Body of pancreas (tissue), 4 donors: Measurements from ENCODE around the gene BANP. TPM values are rescaled to one million over a fixed set of nuclear protein-coding genes. Genes with fewer than 3 reads are reported as not detected.

Experiments
- ATAC-seq: fragments of 150-250 bp; one replicate; pipeline ENCODE4 v1.9.1; 2016
- DNase-seq, 4 donors: peaks; one replicate each; pipeline ENCODE4 v3.0.0-alpha.2; 2019
- H3K27ac ChIP-seq, 4 donors: fragments of 200-600 bp; sonication (generic); 1 replicate in 3 of 4; 2 replicates in 1 of 4; pipeline versions ENCODE4 v1.5.1 to v1.6.1; 2016 to 2019; ENCODE audit warnings: mild to moderate bottlenecking in 1 of 4, mixed read lengths in 1 of 4, moderate library complexity in 1 of 4
- H3K27me3 ChIP-seq, 2 donors: fragments of 200-600 bp; sonication (generic); one replicate each; pipeline ENCODE4 v1.6.0; 2016; ENCODE audit warnings: mild to moderate bottlenecking in 1 of 2
- H3K36me3 ChIP-seq, 2 donors: fragments of 200-600 bp; sonication (generic); replicated peaks in 1 of 2; 2 replicates each; pipeline ENCODE4 v1.5.1; 2016; ENCODE audit warnings: low read depth in 2 of 2; ENCODE audit not compliant: insufficient read depth in 1 of 2
- H3K4me1 ChIP-seq: fragments of 200-600 bp; sonication (generic); one replicate; pipeline ENCODE4 v1.6.0; 2016
- H3K4me3 ChIP-seq, 2 donors: fragments of 200-600 bp; sonication (generic); 1 replicate in 1 of 2; 2 replicates in 1 of 2; pipeline ENCODE4 v1.5.1; 2016 to 2019
- H3K9me3 ChIP-seq, 3 donors: fragments of 200-600 bp; sonication (generic); 1 replicate in 2 of 3; 2 replicates in 1 of 3; pipeline ENCODE4 v1.5.1; 2016
- POLR2A ChIP-seq, 3 donors: fragments of 450-650 bp; IDR thresholded peaks; one replicate each; pipeline ENCODE4 v1.6.1; 2016; ENCODE audit warnings: antibody characterized with exemption in 3 of 3, mild to moderate bottlenecking in 2 of 3
- WGBS, 2 donors: methylation state at CpG; one replicate each; pipeline ENCODE4 v1.1.5; 2017; 5-methylcytosine and 5-hydroxymethylcytosine counted together
- intact Hi-C: fragments of 100-400 bp; cut with DNase I; formaldehyde crosslinking; loops from one replicate; pipeline ENCODE4 v1.15.1; 2023
- total RNA-seq, 2 donors: library from RNA; depleted of rRNA; stranded (reverse); fragments of >200 nt; gene quantifications; one replicate each; pipeline ENCODE4 v1.1.0, GENCODE V29; 2016
- TF ChIP-seq, protein P1 (sequence below), 7 experiments: fragments of 450-650 bp in 4 of 7; fragments of 200-600 bp in 3 of 7; sonication (generic) in 3 of 7; IDR thresholded peaks; one replicate each; pipeline ENCODE4 v1.5.1; 2016 to 2019; ENCODE audit warnings: antibody characterized with exemption in 7 of 7

The BANP gene
- total RNA-seq, 2 donors from 2014 or later = 19.1 to 20.2 TPM

DNA sequence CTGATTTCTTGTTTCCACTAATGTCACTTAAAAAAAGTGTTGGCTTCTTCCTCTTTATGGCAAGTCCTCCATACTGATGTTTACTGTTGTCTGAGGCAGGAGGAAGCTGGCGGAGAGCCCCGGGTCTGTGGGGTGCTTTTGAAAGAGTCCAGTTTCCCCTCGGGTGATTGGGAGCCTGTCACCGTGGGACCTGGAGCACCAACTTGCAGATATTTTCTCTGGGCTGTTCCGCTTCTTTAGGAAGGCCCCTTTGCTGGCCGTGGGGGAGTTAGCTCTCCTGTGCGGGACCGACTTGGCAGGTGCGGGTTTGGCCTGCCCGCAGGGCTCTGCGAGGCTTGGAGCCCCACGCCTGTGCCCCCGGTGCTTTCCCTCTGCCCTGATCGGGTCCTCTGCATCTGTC lies 3.1 kb downstream of the BANP start:
- no peaks in the 10 kb centered on the region for H3K27me3 ChIP-seq
- H3K9me3 ChIP-seq = no peaks in the 10 kb centered on the region
- DNase-seq = peak in 1 of 4 donors; percentile 58
- no peak overlapping the region for H3K4me3 ChIP-seq
- ATAC-seq = no peak
- intact Hi-C loops = no loop called here
- H3K27ac ChIP-seq = peak overlapping the region in 3 of 4 donors; percentile 66 to 94 (median 73)
- peaks cover 36% of the 10 kb centered on the region for H3K4me1 ChIP-seq
- TF ChIP-seq, protein P1, sequence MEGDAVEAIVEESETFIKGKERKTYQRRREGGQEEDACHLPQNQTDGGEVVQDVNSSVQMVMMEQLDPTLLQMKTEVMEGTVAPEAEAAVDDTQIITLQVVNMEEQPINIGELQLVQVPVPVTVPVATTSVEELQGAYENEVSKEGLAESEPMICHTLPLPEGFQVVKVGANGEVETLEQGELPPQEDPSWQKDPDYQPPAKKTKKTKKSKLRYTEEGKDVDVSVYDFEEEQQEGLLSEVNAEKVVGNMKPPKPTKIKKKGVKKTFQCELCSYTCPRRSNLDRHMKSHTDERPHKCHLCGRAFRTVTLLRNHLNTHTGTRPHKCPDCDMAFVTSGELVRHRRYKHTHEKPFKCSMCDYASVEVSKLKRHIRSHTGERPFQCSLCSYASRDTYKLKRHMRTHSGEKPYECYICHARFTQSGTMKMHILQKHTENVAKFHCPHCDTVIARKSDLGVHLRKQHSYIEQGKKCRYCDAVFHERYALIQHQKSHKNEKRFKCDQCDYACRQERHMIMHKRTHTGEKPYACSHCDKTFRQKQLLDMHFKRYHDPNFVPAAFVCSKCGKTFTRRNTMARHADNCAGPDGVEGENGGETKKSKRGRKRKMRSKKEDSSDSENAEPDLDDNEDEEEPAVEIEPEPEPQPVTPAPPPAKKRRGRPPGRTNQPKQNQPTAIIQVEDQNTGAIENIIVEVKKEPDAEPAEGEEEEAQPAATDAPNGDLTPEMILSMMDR (IDR thresholded peaks at IDR 0.05) = no peak
- no peak for TF ChIP-seq POLR2A (IDR thresholded peaks at IDR 0.05)
- WGBS, 2 donors = 58 to 73% methylated on average over 14 of the region's 14 CpGs
- H3K36me3 ChIP-seq = no peaks in the 10 kb centered on the region

DNA sequence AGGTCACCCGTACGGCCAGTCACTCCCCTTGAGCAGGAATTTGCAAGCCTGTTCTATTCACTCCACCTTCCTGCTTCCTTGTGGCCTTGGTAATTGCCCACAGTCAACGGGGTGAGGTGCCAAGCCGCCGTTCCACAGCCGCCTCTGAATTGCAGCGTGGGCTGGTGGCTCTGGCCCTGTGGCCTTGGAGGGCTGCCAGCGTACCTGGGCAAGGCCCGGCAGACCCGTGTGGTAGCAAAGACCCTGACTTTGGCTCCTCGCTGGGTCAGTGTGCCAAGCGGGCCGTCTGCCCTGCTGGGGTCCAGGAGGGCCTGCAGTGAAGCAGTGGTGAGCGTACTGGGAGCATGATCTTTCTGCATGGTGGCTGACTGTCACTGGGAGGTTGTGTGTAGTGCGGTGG lies 3.6 kb downstream of the BANP start:
- Histone ChIP-seq H3K9me3 (no peaks in the 10 kb centered on the region), H3K36me3 (no peaks in the 10 kb centered on the region), H3K4me3 (no peak overlapping the region), H3K27me3 (no peaks in the 10 kb centered on the region), H3K4me1 (peaks cover 36% of the 10 kb centered on the region), H3K27ac (peak overlapping the region in 3 of 4 donors; percentile 66 to 94 (median 73))
- ATAC-seq (no peak), DNase-seq (peak; percentile 40 to 68 (median 60))
- WGBS, 2 donors = 21 to 34% methylated on average over 2 to 15 of the region's 15 CpGs
- TF ChIP-seq POLR2A (IDR thresholded peaks at IDR 0.05) = no peak
- TF ChIP-seq, protein P1 (IDR thresholded peaks at IDR 0.05) = no peak
- intact Hi-C loops = no loop called here

DNA sequence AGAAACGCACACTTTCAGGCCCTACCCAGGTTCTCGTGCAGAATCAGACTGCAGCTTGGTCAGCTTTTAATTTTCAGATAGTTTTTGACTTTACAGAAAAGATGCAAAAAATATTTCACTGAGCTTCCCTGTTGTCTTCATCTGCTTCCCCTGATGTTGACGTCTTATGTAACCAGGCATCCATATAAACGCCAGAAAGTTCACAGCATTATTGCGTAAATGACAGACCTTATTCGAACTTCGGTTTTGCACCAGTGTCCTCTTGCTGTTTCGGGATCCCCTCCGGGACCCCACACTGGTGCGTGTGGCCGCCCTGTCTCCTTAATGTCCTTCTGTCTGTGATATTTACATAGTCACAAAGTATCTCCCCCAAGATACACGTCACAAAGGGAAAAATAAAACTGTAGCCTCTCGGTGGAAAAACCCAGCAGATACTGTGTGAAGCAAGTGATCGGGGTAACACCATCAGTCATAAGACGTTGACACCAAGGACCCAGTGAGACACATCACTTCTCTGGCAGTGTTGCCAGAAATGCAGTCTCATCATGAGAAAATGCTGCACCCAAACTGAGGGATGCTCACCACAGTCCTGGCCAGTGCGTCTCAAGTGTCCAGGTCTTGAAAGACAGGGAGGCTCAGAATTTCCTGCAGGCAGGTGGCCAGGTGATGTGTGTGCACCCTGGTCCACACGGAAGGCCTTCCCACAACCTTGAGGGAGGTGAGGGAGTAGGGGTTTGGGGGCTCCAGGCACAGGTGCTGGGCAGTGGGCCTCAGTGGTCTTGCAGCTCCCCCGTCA lies 4.3 kb downstream of the BANP start:
- Histone ChIP-seq H3K27me3 (no peaks in the 10 kb centered on the region), H3K27ac (peak overlapping the region in 3 of 4 donors; percentile 66 to 94 (median 73)), H3K9me3 (no peaks in the 10 kb centered on the region), H3K36me3 (no peaks in the 10 kb centered on the region), H3K4me3 (no peak overlapping the region), H3K4me1 (peaks cover 32% of the 10 kb centered on the region)
- 76 to 86% methylated on average over 18 of the region's 18 CpGs for WGBS, 2 donors
- intact Hi-C loops = no loop called here
- TF ChIP-seq POLR2A (IDR thresholded peaks at IDR 0.05) = no peak
- TF ChIP-seq, protein P1 (IDR thresholded peaks at IDR 0.05) = no peak
- DNase-seq (no peak), ATAC-seq (no peak)

DNA sequence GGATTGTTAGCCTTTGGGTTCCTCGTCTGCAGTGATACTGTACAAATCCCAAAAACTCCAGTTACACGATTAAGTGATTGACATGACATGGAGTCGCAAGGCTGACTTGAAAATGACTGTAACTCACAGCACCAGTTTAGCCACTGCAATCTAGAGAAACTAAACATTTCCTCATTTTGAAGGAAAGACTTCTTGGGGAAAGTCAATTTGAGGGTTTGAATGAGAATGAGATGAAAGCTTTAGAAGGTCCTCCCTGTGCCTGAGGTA lies 4.8 kb downstream of the BANP start:
- Histone ChIP-seq H3K4me3 (no peak overlapping the region), H3K27ac (peak overlapping the region in 1 of 4 donors; percentile 94), H3K4me1 (peaks cover 32% of the 10 kb centered on the region), H3K36me3 (no peaks in the 10 kb centered on the region), H3K27me3 (no peaks in the 10 kb centered on the region), H3K9me3 (no peaks in the 10 kb centered on the region)
- DNase-seq (no peak), ATAC-seq (no peak)
- 58 to 64% methylated on average over 3 of the region's 3 CpGs for WGBS, 2 donors
- intact Hi-C loops = no loop called here
- no peak for TF ChIP-seq POLR2A (IDR thresholded peaks at IDR 0.05)
- TF ChIP-seq, protein P1 (IDR thresholded peaks at IDR 0.05) = no peak
